Nephron (organoid): ENCODE measurements around the gene SEMA3G.

Source experiments
- H3K27ac Mint-ChIP-seq, 3 experiments: 2 replicates each; pipeline ENCODE4 v1.8.0; 2020; ENCODE audit warnings: mixed read lengths in 3 of 3, mild to moderate bottlenecking in 2 of 3, moderate library complexity in 1 of 3
- H3K27me3 Mint-ChIP-seq: 2 replicates; pipeline ENCODE4 v1.8.0; 2021; ENCODE audit warnings: low read depth, mild to moderate bottlenecking, moderate library complexity, mixed read lengths
- H3K36me3 Mint-ChIP-seq: 2 replicates; pipeline ENCODE4 v1.8.0; 2020; ENCODE audit warnings: low read depth, mixed read lengths
- H3K4me1 Mint-ChIP-seq: 2 replicates; pipeline ENCODE4 v1.8.0; 2020; ENCODE audit warnings: mixed read lengths
- H3K4me3 Mint-ChIP-seq, 3 experiments: 2 replicates each; pipeline ENCODE4 v1.8.0; 2020; ENCODE audit warnings: mild to moderate bottlenecking in 3 of 3, mixed read lengths in 3 of 3, moderate library complexity in 2 of 3
- H3K9me3 Mint-ChIP-seq: 2 replicates; pipeline ENCODE4 v1.8.0; 2020; ENCODE audit warnings: mixed read lengths
- CTCF ChIP-seq, 3 experiments: fragments of 200-600 bp; sonication (generic); IDR thresholded peaks; one replicate each; pipeline ENCODE4 v1.5.0; 2021; ENCODE audit warnings: antibody characterized with exemption in 3 of 3; ENCODE audit not compliant: unreplicated experiment in 3 of 3

Gene SEMA3G

DNA sequence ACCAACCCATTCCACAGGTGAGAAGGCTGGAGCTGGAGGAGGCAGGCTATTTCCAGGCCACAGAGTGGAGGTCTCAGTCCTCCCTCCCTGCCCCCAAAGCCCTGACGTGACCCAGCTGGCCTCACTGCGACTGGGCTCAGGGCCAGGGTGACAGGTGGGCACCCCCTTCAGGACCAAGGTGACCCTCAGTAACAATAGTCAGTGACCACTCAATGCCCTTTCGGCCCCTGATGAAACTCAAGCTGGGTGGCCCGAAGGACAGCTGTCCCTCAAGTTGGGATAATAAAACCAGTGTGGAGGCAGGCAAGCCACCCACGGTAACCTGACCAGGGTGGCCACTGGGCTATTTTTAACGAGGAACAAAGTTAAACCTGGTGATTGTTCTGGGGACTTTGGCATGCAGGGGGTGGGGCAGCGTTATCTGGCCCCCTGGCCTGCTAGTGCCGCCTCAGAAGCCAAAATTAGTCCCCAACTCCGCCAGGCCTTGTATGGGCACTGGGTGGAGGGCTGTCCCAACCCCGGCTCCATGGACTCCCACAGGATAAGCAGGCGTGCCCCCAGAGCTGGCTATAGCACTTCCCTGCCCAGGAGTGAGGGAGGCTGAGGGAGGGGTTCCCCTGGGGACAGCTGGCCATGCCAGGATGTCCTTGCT, 7.8 kb upstream of the SEMA3G start:
- peak overlapping the region; percentile 94 to 99 (median 98) for H3K4me3 Mint-ChIP-seq
- H3K9me3 Mint-ChIP-seq, result no peaks in the 10 kb centered on the region
- peaks cover 4% of the 10 kb centered on the region for H3K27me3 Mint-ChIP-seq
- peaks cover 7% of the 10 kb centered on the region for H3K36me3 Mint-ChIP-seq
- H3K4me1 Mint-ChIP-seq, result peaks cover 60% of the 10 kb centered on the region
- no peak for TF ChIP-seq CTCF (IDR thresholded peaks at IDR 0.05; ENCODE audit: unreplicated experiment in 3 of 3)
- H3K27ac Mint-ChIP-seq, result peak overlapping the region in 1 of 3 experiments; percentile 87

DNA sequence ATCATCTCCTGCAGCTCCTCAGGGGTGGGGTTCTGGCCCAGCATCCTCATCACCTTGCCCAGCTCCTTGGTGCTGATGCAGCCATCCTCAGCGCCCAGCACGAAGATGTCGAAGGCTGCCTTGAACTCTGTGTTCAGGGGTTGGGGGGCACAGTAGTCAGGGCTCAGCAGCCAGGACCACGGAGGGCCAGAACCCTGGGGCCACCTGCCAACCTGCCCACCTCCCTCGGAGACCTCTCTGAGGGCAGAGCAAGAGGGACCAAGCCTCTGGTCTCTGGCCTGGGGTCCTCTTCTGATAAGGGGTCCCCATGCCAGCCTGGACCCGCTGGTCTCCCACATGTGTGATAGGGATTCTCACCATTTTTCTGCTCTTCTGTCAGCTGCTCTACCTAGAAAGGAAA, 7.2 kb upstream of the SEMA3G start:
- H3K27me3 Mint-ChIP-seq, result peaks cover 7% of the 10 kb centered on the region

GRCh38 chr3:52451237-52452083, 6.6 kb upstream of the SEMA3G start:
- Mint-ChIP-seq H3K4me1 (peaks cover 54% of the 10 kb centered on the region), H3K9me3 (no peaks in the 10 kb centered on the region), H3K36me3 (no peaks in the 10 kb centered on the region), H3K27me3 (peaks cover 11% of the 10 kb centered on the region), H3K4me3 (peak overlapping the region in 2 of 3 experiments; percentile 94 to 99), H3K27ac (peak overlapping the region in 1 of 3 experiments; percentile 26)
- TF ChIP-seq CTCF (IDR thresholded peaks at IDR 0.05; ENCODE audit: unreplicated experiment in 3 of 3), result no peak

More for the DNA sequence above, 7.2 kb upstream of the SEMA3G start:
- Mint-ChIP-seq H3K4me1 (peaks cover 57% of the 10 kb centered on the region), H3K36me3 (peaks cover 2% of the 10 kb centered on the region), H3K4me3 (peak overlapping the region in 2 of 3 experiments; percentile 94 to 99), H3K27ac (no peak overlapping the region), H3K9me3 (no peaks in the 10 kb centered on the region)
- no peak for TF ChIP-seq CTCF (IDR thresholded peaks at IDR 0.05; ENCODE audit: unreplicated experiment in 3 of 3)

- peaks cover 11% of the 10 kb centered on the region for H3K27me3 Mint-ChIP-seq
- peak overlapping the region in 2 of 3 experiments; percentile 38 to 63 for H3K27ac Mint-ChIP-seq
- H3K36me3 Mint-ChIP-seq, result no peaks in the 10 kb centered on the region
- peaks cover 48% of the 10 kb centered on the region for H3K4me1 Mint-ChIP-seq
- H3K4me3 Mint-ChIP-seq, result peak overlapping the region in 2 of 3 experiments; percentile 51 to 94
- H3K9me3 Mint-ChIP-seq, result no peaks in the 10 kb centered on the region
- TF ChIP-seq CTCF (IDR thresholded peaks at IDR 0.05; ENCODE audit: unreplicated experiment in 3 of 3), result no peak
Observed at GRCh38 chr3:52450489-52451236, 5.8 kb upstream of the SEMA3G start.

DNA sequence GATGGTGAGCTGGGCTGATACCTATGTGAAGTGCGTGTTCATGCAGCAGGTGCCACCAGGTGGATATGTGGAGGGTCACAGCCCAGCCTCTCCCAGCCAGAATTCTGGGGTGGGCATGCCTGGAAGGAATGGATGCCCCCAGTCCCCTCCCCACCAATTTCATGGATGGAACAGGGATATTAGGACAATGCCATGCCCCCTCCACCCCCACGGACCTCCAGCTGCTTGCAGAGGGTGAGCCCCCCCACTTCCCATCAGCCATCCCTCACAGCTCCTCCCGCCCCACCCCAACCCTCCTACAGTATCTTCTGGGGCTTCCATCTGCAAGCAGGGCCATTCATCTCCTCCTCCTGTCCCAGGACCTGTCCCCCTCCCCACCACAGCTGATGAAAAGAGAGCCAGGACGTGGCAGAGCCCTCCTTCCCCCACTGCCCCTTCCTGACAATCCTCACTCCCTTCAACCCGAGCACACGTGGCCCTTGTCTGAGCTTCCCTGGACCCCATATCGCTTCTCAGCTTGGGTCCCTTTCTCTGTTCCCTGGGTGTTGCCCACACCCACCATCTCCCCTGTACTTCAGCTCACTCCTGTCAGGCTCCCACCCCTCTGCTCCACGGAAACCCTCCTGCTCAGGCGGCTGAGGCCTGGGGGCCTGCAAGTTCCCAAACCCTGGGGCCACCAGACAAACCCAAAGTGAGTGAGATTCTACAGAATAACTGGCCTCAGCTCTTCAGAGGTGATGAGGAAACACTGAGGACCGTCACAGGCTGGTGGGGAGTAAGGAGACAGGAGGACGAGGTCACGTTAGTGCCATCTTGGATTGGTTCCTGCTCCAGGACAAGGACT, 2.8 kb upstream of the SEMA3G start:
- TF ChIP-seq CTCF (IDR thresholded peaks at IDR 0.05; ENCODE audit: unreplicated experiment in 3 of 3), result no peak
- Mint-ChIP-seq H3K9me3 (no peaks in the 10 kb centered on the region), H3K4me3 (peak overlapping the region in 1 of 3 experiments; percentile 10), H3K36me3 (no peaks in the 10 kb centered on the region), H3K4me1 (peaks cover 44% of the 10 kb centered on the region), H3K27me3 (peaks cover 11% of the 10 kb centered on the region), H3K27ac (peak overlapping the region in 2 of 3 experiments; percentile 21 to 39)
